VCaP (cell line): Measurements from ENCODE around the gene SERPINA5.

Experiments used
- H3K27ac ChIP-seq: fragments of 450-650 bp; 2 replicates; pipeline ENCODE4 v1.5.1; 2017
- CTCF ChIP-seq: fragments of 450-650 bp; conservative IDR thresholded peaks from 2 replicates; pipeline ENCODE4 v1.5.1; 2017; ENCODE audit warnings: mild to moderate bottlenecking, moderate library complexity

The SERPINA5 gene

DNA sequence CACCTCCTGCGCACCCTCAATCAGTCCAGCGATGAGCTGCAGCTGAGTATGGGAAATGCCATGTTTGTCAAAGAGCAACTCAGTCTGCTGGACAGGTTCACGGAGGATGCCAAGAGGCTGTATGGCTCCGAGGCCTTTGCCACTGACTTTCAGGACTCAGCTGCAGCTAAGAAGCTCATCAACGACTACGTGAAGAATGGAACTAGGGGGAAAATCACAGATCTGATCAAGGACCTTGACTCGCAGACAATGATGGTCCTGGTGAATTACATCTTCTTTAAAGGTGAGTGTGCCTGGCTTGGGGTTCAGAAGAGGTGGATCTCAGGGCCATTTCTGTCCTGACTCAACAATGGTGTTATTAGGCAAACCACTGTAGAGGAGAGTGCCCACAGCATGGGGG is 33.6 kb downstream of the SERPINA5 start:
- TF ChIP-seq CTCF = no peak
- no peak overlapping the region for H3K27ac ChIP-seq

- TF ChIP-seq CTCF = no peak
- H3K27ac ChIP-seq = no peak overlapping the region
These were observed 34.0 kb downstream of the SERPINA5 start for GRCh38 chr14:94615254-94615653.

DNA sequence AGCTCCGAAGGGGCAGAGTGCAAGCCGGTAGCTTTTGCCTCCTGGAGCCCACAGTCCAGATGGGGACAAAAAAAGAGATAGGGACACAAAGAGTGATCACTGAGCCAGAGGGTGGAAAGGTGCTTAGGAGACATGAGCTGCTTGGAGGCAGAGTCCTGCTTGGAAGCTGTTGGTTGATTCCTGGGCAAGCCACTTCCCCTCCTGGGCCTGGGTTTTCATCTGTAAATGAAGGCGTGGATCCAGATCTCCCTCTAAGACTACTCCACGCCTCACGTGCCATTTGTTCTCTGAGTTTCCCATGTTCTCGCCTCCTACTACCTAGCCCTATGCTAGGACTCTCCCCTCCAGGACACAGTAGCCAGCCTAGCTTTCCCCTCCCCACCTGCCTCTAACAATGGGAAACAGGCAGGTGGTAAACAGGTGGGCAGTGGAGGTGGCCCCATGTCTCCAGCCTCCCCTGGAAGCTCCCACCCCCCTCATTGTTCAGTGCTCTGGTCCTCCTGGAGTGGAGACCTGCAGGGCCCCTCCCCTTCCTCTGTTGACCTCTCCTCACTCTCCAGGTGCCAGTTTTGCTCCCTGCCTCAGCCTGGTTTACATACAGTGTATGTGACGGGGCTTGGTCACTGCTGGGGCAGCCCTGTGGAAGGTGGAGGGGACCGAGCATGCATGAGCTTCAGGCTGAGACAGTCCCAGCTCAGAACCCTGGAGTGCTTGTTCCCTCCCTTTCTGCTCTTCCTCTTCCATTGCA is 34.8 kb downstream of the SERPINA5 start:
- no peak for TF ChIP-seq CTCF
- no peak overlapping the region for H3K27ac ChIP-seq

DNA sequence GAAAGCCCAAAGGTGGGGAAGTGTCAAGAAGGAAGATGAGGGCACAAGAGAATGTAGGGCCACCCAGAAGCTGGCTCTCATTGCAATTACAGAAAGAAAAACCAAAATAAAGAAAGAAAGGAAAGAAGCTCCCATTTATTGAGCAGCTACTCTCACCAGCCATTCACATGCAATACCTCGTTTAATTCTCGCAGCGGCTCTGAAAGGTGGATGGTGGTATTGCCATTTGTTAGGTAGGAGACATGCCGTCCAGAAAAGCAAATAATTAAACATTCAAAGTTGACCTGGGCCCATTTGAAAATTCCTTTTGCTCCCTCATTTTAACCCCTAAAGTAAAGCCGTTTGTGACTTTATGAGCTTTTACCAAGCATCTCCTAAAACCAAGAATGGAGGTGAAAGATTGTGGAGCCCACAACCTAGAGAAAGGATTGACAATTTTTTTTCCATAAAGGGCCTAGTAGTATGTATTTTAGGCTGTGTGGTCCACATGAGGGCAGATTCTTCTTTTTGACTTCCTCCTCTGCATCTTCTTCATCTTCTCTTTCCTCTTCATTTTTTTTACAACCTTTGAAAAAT is 36.2 kb downstream of the SERPINA5 start:
- no peak overlapping the region for H3K27ac ChIP-seq
- no peak for TF ChIP-seq CTCF

GRCh38 chr14:94617988-94618822 is 37.0 kb downstream of the SERPINA5 start:
- no peak for TF ChIP-seq CTCF
- H3K27ac ChIP-seq = no peak overlapping the region

- TF ChIP-seq CTCF = no peak
- H3K27ac ChIP-seq = no peak overlapping the region
These were observed 38.1 kb downstream of the SERPINA5 start for GRCh38 chr14:94619297-94619696.

DNA sequence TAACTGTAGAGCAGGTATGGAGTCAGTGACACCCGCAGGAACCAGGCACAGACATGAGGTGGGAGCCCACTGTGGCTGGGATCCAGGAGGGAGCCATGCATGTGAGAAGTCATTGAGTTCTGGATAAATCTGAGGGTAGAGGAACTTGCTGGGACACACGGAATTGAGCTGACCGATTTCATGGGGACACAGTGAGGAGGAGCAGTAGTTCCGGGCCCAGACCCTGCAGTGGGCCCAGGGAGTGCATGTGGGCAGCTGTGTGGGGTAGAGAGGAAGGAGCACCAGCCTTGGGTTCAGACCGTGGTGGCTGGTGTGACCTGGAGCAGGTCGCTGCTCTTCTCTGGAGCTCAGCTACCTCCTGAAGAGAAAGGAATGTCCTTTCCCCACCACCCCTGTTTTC is 39.4 kb downstream of the SERPINA5 start:
- no peak for TF ChIP-seq CTCF
- no peak overlapping the region for H3K27ac ChIP-seq
